Measurements from ENCODE around the gene RAB17.
A peak's percentile ranks its signal among the peaks of the same experiment; 100 is the strongest.

Gene RAB17

DNA sequence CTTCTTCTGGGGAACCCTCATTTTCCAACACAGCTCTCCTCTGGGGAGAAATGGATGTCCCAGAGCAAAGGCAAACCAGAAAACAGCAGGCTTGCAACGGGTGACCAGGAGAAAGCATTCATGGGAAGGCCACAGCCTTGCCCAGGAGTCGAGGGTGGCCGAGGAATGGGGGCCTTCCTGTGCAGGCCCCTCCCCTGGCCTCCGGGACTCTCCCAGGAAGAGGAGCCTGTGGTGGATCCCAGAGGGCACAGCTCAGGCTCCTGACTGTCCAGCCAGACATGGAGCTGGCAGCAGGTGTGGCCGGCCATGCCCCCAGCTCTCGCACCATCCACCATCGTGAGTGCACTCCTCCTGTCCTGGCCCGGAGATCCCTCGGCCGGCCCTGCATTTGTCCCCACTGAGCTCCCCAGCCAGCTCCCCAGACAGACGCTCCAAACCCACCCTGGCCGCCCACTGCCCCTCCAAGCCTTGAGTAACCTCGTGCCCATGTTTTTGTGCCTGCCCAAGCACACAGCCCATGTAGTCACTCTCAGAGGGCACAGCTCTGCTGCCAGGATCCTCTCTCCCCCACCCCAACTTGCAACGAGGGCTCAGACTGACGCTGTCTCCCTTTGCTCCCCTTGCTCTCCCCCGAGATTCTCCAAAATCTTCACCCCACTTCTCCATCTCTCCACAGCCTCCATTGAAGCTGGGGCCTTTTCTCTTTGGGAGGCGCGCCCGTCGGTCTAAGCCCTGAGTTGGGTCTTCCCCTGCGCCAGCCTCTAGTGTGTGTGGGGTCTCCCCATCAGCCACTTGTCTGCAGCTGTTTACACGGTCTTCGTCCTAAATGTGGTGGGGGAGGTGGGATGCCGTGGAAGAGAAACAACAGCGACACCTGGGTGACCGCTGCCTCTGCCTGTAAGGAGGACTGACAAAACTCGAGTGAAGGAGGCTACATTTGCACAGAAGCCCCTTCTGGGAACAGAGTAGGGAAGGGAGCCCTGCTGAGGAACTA lies 14.4 kb downstream of the RAB17 start:
- no peak for DNase-seq

DNA sequence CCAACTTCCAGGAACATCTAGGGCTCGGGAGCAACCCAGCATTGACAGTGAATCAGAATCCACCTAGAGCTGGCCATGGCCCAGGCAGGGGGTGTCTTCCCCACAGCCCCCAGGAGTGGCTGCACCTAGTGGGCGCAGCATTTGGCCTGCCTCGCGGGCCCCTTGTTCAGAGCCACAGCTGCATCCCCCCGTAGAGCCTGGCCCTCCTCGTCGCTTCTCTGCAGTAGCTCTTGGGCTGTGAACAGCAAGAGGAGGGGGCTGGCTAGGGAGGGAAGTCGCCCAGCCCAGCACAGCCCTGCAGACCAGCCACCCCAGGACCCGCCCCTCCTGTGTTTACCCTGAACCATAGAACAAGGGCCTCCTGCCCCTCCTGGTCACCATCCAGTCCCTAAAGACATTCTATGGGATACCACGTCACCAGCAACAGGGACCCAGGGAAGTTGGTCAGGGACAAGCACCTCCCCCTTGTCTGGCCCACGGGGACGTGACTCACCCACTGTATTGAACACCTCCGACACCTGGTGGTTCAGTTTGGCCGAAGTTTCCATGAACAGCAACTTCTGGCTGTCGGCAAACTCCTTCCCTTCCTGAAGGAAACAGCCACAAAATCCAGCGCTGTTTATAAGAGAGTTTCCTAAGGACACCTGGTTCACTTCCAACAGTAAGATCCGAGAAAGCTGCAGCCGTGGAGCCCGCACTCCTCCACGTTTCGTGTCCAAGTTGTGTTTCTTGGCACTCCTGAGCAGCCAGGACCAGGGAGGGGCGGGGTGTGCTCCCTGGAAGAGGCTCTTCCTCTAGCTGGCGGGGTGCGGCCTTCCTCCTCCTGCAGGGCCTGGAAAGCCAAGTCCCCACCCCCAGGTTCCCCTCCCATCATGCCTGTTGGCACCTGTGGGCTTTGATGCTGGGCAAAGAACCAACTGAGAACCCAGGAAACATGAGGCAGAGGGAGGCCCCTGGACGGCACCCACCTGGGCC lies 15.4 kb downstream of the RAB17 start:
- no peak for DNase-seq

DNA sequence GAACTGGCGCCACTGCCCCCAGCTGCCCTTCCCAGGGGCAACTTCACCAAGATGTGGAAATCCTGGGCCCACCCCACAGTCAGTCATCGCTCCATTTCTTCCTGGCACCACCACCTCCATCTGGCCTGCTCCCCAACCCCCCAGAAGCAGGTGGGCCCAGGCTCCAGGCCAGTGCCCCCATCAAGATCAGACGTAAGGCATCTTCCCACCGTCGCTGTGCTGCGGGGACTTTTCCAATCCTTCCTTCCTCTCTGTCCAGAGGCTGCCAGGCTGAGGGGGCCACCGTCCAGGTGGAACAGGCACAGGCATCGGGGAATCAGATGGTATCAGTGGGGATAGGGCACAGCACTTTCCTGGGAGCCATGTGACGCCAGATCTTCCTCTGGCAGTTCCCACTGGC lies 16.1 kb downstream of the RAB17 start:
- no peak for DNase-seq

DNA sequence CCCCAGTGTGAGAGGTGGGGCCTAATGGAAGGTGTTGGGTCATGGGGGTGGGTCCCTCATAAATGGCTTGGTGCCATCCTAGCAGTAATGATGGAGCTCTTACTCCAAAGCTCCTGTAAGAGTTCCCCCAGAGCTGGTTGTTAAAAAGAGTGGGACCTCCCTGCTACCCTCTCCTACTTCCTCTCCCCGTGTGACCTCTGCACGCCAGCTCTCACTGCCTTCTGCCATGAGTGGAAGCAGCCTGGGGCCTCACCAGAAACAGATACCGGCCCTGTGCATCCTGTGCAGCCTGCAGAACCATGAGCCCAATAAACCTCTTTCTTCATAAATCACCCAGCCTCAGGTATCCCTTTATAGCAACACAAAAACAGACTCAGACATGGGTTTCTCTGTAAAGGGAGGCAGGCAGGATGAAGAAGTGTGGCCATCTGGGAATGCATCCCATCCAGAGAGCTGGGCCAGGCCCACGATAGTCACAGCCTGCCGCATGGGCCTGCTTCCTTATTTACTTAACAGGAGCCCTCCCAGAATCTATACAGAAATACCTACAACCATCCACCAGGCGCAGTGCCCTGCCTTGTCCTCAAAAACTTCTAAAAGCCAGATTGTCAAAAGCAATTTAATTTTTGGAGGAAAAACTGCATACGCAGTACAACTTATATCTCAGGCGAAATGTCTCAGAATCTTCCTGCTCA lies 16.7 kb downstream of the RAB17 start:
- DNase-seq, result no peak

DNA sequence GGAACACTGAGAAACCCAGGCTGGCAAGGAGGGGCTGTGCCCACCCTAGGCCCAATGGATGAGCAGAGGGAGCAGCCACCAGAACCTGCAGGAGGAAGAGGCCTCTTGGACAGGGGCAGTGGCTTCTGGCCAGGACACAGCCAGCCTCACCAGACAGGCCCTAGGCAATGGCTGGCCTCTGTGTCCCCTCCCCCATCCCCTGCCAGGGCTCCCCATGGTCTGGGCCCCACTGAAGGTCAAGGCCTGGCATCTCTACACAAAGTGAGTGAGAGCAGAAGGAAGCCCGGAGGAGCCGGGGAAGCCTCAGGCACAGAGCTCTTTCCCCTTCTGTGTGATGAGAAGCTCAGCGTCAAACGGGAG lies 17.8 kb downstream of the RAB17 start:
- no peak for DNase-seq

DNA sequence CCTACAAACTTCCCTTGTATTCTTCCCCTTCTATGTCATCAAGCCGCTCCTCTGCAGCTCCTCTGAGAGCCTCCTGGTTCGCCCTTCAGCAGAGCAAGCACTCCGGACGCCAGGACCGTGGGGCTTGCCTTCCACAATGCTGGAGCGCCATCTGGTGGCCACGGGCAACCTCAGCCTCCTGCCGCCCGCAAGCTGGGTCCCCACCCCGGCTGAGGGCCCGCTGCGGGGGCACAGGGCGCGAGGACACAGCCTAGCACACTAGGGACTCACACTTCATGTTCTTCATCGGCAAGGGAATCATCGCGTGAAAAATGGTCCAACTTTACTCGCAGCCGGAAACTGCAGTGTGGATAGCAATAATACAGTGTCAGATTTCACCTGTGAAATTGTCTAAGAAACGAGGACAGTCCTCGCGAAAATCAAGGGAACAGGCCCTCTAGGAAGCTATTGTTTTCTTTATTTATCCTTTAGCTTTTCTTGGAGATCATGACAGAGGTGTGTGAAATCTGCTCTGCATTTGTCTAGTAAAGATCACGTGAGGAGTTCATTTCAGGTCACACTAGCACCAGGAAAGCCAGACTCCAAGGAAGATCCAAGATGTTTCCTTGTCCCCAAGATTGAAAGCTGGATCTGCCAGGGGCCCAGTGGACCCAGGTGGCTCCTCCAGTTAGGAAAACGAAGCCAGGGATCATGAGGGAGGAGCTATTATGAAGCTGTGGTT lies 18.4 kb downstream of the RAB17 start:
- peak; percentile 36 for DNase-seq

DNA sequence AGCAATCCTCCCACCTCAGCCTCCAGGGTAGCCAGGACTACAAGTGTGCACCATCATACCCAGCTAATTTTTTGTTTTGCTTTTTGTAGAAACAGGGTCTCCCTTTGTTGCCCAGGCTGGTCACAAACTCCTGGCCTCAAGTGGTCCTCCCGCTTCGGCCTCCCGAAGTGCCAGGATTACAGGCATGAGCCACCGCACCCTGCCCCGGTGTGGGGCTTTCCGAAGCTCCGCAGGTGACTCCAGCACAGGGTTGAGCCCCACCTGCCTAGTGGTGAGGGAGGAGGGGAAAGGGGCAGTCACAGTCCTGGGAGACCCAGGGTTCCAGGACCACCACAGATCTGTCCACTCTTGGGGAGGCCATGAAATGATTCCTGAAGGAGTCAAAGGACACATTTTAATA lies 19.0 kb downstream of the RAB17 start:
- no peak for DNase-seq

DNA sequence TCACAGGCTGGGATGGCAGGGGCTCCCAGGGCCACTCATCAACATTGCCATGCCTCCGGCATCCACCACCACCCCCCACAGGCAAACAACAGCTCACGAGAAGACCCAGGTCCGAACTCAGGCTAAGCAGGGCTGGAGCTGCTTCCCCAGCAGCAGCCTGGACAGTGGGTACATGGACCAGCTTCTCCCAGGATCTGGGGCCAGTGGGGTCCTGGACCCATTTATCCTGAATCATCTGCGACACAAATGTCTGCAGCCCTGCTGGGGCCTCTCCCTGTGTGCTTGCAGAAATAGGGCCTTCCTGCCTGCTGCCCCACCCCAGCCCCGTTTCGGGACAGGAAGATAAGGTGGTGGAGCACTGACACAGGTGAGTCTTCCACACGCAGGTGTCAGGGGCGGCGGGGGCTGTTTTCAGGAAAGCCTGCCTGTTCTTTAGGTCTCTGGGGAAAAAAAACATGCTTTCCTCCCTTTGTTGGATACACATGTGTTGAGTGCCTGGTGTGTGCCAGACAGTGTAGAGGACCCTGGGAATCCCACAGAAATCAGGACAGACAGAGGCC lies 19.7 kb downstream of the RAB17 start:
- DNase-seq, result no peak

DNA sequence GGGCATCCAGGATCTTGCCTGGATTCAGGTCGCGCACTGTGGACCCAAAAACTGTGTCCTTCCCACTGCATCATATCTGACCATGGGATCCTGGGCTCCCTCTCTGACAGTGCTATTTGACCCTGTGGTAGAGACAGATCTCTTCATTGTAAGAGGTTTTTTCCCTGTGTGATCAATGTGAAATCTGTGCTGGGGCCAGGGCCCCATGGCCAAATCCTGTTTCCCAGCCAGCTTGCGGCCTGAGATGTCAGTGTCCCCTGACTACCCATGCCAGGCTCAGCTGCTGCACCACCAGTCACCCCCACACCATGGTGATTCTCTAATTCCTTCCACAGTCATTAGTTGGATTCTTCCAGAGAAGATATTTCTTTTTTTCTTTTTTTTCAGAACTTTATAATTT lies 20.6 kb downstream of the RAB17 start:
- DNase-seq, result no peak

DNA sequence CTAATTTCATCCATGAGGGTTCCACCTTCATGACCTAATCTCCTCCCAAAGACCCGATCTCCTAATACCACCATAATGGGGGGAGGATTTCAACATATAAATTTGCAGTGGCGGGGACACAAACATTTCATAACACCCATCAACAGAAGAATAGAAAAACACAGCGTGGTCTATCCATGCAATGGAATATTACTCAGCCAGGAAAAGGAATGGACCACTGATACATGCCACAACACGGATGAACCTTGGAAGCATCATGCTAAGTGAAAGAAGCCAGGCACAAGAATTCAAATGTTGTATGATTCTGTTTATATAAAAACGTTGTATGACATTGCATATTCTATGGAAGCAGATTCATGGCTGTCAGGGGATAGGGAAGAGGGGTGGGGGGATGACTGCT lies 21.5 kb downstream of the RAB17 start:
- DNase-seq, result no peak

DNA sequence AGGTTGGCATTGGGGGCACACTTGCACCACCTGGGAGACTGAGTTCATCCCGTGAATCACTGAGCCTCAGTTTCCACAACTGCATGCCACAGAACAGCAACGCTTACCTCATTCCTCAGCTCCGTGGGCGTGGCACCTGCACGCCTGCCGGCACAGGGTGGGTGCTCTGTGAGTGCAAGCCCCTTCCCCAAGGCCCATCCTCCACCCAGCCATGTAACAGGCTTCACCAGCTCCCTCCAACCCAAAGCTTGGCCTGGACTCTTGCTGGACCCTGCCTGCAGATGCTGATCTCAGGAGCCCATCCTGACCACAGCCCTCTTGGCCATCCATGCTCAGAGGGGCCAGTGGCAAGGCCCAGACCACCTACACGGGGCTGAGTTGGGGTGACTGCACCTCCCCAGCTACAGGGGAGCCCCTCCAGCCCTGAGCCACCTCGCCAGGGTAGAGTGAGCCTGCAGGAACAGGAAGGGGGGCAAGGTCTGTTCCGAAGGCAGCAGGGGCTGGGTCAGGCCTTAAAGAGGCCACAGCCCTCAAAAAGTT lies 22.3 kb downstream of the RAB17 start:
- no peak for DNase-seq

DNA sequence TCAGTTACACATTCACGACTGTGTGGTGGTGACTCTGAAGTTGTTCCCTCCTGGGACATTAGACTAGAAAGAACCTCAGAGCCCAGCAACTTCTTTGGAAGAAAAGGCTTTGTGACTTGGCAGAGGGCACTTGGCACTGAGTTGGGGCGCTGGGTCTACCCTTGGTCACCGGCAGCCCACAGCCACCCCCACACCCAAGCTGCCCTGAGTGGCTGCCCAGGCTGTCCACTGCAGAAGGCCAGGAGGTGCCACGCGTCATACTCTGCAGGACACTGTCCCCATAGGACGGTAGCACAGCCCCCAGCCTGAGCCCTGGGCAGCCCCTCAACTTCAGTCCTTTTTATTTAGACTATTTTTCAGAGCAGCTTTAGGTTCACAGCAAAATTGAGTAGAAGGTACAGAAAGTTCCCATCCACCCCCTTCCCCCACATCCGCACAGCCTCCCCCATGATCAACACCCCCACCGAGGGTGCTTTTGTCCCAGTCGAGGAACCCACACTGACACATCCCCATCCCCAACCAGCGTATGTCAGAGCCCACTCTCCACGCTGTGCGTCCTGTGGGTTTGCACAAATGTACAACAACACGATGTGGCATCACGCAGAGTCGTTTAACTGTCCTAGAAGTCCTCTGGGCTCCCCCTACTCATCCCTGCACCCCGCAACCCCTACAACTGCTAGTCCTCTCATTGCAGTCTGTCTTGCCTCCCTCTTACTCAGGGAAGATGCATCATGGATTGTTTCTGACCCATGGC lies 23.1 kb downstream of the RAB17 start:
- no peak for DNase-seq

DNA sequence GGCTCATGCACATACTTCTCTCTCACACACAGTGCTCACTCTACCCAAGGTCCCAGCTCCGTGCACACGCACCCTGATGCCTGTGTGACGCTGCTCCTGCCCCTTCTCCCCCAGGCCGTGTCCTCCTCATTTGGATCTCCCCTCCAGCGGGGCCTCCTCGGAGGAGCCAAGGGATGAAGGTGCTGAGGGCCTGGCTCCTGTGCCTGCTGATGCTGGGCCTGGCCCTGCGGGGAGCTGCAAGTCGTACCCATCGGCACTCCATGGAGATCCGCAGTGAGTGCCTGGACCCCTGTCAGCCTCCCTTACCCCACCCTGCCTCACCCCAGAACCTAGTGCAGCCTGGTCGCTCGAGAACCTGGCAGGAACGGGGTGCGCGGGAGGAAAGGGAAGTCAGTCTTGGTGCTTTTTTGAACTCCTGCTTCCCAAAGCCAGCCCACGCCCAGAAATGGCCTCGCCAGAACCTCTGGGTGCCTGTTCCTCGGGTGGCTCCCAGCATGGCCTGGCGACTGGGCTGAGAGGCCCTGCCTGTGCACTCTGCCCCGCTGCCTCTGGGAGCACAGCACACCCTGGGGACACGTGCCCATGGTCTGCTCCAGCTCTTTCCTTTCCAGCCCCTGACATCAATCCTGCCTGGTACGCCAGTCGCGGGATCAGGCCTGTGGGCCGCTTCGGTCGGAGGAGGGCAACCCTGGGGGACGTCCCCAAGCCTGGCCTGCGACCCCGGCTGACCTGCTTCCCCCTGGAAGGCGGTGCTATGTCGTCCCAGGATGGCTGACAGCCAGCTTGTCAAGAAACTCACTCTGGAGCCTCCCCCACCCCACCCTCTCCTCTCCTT lies 23.9 kb downstream of the RAB17 start, which contains the start of gene PRLH:
TSS of gene PRLH (plus strand) at position 174 of the 835 bp plus-strand sequence. CDS start at position 174, 0 bp downstream.
- DNase-seq, result no peak

DNA sequence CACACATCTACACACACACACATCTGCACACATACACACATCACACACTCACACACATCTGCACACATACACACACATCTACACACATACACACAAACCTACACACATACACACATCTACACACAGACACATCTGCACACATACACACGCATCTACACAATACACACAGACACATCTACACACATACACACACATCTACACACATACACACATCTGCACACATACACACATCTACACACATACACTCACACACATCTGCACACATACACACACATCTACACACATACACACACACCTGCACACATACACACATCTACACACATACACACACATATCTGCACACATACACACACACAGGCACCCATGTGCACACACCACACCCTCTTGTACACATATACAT lies 24.6 kb downstream of the RAB17 start:
- DNase-seq, result no peak

DNA sequence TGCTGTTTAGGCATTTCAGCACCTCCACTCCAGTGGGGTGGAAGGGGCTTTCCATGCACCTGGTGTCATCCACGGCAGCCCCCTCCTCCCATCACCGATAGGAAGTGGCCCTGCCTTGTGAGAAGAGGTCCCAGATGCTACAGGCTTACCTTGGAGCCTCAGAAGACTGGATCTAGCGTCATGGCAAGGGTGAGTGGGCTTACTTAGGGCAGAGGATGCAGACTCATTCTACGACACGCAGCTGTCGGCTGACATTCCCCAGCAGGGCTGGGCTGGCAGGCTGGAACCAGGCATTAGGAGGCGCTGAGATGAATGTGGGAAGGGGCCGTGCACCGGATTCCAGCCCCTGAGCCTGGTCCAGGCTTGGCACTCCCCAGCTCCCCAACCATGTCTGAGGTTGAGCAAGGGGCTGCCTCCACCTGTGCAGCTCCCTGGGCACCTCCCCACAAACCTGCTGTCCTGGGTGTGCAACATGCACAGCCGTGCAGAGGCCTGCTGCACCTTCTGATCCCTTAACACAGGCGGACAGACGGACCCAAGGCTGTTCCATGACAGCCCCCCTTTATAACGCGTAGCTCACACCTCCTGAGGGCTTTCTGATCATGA lies 25.9 kb downstream of the RAB17 start:
- no peak for DNase-seq

DNA sequence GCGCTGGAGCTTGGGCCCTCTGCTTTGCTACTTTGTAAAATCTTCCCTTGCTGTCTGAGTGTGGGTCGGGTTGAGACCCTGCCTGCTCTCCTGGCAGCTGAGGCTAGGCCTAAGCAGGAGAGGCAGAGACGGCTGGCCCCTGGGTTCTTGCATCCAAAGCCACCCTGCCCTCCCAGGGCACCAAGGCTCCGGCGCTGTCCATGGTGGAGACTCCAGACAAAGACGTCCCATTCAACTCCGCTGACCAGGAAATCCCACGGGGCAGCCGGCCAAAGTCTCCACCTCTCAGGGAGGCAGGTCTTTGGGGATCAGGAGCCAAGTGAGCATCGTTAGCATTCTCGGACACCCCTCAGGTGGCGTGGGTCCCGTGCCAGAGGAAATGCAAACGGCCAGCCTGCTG lies 26.7 kb downstream of the RAB17 start:
- no peak for DNase-seq

DNA sequence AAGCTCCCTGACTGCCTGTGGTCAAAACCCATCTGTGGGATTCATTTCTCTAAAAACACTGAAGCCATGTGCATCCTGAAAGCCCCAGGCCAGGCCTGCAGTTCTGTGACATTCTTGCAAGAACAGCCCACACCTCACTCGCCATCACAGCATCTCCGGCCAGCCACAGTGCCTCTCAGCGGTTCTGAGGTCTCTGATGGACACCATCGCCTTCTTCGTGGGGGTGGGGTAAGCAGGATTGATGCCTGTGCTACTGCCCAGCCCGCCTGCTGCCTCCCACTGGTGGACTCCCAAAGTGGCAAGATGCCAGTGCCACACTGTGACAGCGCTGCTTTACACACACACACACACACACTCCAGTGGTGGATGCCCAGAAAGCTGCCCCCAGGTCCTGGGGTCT lies 29.3 kb downstream of the RAB17 start:
- no peak for DNase-seq

DNA sequence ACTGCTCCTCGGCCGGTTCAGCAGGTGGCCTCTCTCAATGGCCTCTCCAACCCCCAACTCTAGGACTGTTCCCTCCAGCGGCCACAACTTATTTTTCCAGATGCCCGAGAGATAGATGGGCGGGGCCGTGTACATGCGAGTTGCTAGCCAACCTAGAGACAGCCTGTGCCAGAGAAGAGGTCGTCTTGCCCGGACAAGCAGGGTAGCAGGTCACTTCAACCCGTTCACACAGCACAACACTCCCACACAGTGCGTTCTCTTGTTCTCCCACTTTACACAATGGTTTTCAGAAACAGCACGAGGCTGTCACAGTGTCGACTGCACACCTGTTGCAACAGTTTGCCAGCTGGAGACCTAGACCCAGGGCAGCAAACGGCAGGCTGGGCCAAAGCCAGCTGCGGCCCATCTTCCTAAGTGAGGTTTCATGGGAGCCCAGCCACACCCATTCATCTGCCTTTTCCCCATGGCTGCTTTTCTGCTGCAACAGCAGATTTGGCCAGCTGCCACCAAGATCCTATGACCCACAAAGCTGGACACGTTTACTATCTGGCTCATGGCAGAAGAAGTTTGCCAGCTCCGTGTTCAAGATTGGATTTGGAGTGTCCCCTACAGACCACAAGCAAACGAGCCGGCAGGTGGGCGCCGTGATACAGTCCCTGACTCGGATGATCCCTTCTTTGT lies 31.4 kb downstream of the RAB17 start:
- DNase-seq, result peak; percentile 62

DNA sequence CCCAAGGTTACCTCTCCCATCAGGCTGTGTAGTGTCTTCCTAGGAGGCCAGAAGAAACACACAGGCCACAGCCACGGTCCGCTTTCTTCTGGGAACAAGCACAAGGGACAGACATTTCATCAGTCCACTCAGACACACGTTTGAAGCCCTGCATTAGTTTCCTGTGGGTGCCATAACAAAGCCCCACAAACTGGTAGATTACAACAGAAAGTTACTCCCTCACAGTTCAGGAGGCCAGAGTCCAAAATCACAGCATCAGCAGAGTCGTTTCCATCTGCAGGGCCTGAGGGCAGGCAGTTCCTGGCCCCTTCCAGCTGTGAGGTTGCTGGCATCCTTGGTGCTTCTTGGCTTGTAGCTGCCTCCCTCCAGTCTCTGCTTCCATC lies 32.9 kb downstream of the RAB17 start:
- no peak for DNase-seq

Data from NCI-H524 treated with DMSO at 0.1 percent for 48 hours (cell line).